ENCODE results near the gene TIGD6. TPM values are rescaled to one million over a fixed set of nuclear protein-coding genes. Genes with fewer than 3 reads are reported as not detected.

The TIGD6 gene
- total RNA-seq (ENCODE audit: unreplicated experiment) = 3.5 TPM
- long read RNA-seq, full-length matches to known transcripts = 7 of 7 reads
- long read RNA-seq, partial matches to known transcripts = 0 of 7 reads
- long read RNA-seq, other reads (novel, unspliced or antisense) = 0 of 7 reads

GRCh38 chr5:150000256-150000989, at the start of gene TIGD6, which contains the start of gene HMGXB3:
Gene TIGD6, minus strand, starts transcription at chr5:150000654. Its CDS starts 4,306 bp downstream, at chr5:149996348.
Gene HMGXB3, plus strand, starts transcription at chr5:150000739. Its CDS starts 4,114 bp downstream, at chr5:150004853.
- Mint-ChIP-seq H3K27ac (ENCODE audit: unreplicated experiment) (peak within 1 kb of the TSS; percentile 97), H3K27me3 (ENCODE audit: unreplicated experiment) (peaks cover 10% of the 10 kb centered on the region), H3K9me3 (ENCODE audit: unreplicated experiment) (no peaks in the 10 kb centered on the region), H3K36me3 (ENCODE audit: low read depth, unreplicated experiment) (peaks cover 29% of the 10 kb centered on the region), H3K4me1 (ENCODE audit: unreplicated experiment) (peaks cover 36% of the 10 kb centered on the region), H3K4me3 (ENCODE audit: unreplicated experiment) (peak within 1 kb of the TSS; percentile 97)
- peak; percentile 88 for DNase-seq (ENCODE audit: low spot score)
- TF ChIP-seq, protein P1, sequence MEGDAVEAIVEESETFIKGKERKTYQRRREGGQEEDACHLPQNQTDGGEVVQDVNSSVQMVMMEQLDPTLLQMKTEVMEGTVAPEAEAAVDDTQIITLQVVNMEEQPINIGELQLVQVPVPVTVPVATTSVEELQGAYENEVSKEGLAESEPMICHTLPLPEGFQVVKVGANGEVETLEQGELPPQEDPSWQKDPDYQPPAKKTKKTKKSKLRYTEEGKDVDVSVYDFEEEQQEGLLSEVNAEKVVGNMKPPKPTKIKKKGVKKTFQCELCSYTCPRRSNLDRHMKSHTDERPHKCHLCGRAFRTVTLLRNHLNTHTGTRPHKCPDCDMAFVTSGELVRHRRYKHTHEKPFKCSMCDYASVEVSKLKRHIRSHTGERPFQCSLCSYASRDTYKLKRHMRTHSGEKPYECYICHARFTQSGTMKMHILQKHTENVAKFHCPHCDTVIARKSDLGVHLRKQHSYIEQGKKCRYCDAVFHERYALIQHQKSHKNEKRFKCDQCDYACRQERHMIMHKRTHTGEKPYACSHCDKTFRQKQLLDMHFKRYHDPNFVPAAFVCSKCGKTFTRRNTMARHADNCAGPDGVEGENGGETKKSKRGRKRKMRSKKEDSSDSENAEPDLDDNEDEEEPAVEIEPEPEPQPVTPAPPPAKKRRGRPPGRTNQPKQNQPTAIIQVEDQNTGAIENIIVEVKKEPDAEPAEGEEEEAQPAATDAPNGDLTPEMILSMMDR (IDR thresholded peaks at IDR 0.05; ENCODE audit: unreplicated experiment) = no peak

DNA sequence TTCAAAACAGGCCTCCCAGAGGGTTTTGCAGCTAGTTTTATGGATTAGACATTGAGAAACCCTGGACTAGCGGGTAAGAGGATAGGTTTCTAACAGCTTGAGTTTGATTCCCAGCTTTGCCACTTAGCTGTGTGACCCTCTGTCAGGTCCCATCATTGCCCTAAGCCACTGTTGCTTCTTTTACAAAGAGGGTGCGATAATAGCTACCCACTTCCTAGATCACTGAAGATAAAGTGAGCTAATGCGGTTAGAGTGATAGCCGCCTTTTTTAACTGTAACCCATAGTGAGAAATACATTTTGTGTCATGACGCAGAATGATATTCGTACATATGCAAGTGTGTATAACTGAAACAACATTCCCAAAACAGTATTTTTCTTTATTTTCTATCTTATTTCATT, 45.6 kb upstream of the TIGD6 start:
- peaks cover 16% of the 10 kb centered on the region for H3K4me1 Mint-ChIP-seq (ENCODE audit: unreplicated experiment)
- H3K9me3 Mint-ChIP-seq (ENCODE audit: unreplicated experiment) = no peaks in the 10 kb centered on the region
- DNase-seq (ENCODE audit: low spot score) = no peak
- no peak overlapping the region for H3K4me3 Mint-ChIP-seq (ENCODE audit: unreplicated experiment)
- H3K27me3 Mint-ChIP-seq (ENCODE audit: unreplicated experiment) = peaks cover 3% of the 10 kb centered on the region
- H3K27ac Mint-ChIP-seq (ENCODE audit: unreplicated experiment) = no peak overlapping the region
- H3K36me3 Mint-ChIP-seq (ENCODE audit: low read depth, unreplicated experiment) = peaks cover 50% of the 10 kb centered on the region
- TF ChIP-seq, protein P1 (IDR thresholded peaks at IDR 0.05; ENCODE audit: unreplicated experiment) = no peak

GRCh38 chr5:150045549-150045948, 45.1 kb upstream of the TIGD6 start:
- peaks cover 11% of the 10 kb centered on the region for H3K4me1 Mint-ChIP-seq (ENCODE audit: unreplicated experiment)
- TF ChIP-seq, protein P1 (IDR thresholded peaks at IDR 0.05; ENCODE audit: unreplicated experiment) = peak; percentile 44
- H3K27ac Mint-ChIP-seq (ENCODE audit: unreplicated experiment) = no peak overlapping the region
- DNase-seq (ENCODE audit: low spot score) = no peak
- H3K9me3 Mint-ChIP-seq (ENCODE audit: unreplicated experiment) = no peaks in the 10 kb centered on the region
- H3K27me3 Mint-ChIP-seq (ENCODE audit: unreplicated experiment) = peaks cover 3% of the 10 kb centered on the region
- H3K4me3 Mint-ChIP-seq (ENCODE audit: unreplicated experiment) = no peak overlapping the region
- peaks cover 51% of the 10 kb centered on the region for H3K36me3 Mint-ChIP-seq (ENCODE audit: low read depth, unreplicated experiment)

DNA sequence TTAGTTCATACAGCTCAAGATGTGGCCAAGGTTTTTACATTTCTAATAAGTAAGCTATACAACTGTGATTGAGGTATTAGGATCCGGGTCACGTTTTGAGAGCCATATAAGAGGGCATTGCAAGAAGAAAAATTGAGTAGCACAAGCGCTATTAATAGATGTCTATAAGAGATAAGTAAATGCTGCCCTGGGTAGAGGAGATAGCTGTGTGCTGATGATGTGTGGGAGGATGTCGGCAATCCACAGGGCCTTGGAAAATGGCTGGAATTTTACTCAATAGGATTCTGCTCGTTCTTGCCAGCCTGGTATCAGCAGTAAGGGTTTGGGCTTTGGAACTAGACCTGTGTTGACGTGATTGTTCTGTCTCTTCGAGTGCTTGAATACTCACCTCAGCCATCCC, 44.3 kb upstream of the TIGD6 start:
- TF ChIP-seq, protein P1 (IDR thresholded peaks at IDR 0.05; ENCODE audit: unreplicated experiment) = no peak
- H3K4me3 Mint-ChIP-seq (ENCODE audit: unreplicated experiment) = no peak overlapping the region
- H3K36me3 Mint-ChIP-seq (ENCODE audit: low read depth, unreplicated experiment) = peaks cover 52% of the 10 kb centered on the region
- no peak for DNase-seq (ENCODE audit: low spot score)
- peaks cover 11% of the 10 kb centered on the region for H3K4me1 Mint-ChIP-seq (ENCODE audit: unreplicated experiment)
- H3K27ac Mint-ChIP-seq (ENCODE audit: unreplicated experiment) = no peak overlapping the region
- H3K27me3 Mint-ChIP-seq (ENCODE audit: unreplicated experiment) = peaks cover 3% of the 10 kb centered on the region
- H3K9me3 Mint-ChIP-seq (ENCODE audit: unreplicated experiment) = no peaks in the 10 kb centered on the region

DNA sequence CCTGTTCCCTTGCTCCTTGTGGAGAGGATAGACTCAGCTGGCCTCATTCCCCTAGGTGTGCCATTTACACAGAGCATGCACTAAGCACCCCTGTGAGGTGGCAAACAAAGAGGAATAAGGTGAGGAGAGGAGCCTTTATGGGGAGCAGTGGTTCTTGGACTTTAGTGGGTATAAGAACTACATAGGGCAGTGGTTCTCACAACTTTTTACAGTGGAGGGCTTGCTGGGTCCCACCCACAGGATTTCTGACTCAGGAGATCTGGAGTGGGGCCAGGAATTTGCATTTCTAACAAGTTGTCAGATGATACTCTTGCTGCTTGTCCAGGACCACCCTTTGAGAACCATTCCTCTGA, 43.9 kb upstream of the TIGD6 start:
- Mint-ChIP-seq H3K4me1 (ENCODE audit: unreplicated experiment) (peaks cover 10% of the 10 kb centered on the region), H3K27me3 (ENCODE audit: unreplicated experiment) (peaks cover 3% of the 10 kb centered on the region), H3K9me3 (ENCODE audit: unreplicated experiment) (no peaks in the 10 kb centered on the region), H3K36me3 (ENCODE audit: low read depth, unreplicated experiment) (peaks cover 50% of the 10 kb centered on the region), H3K4me3 (ENCODE audit: unreplicated experiment) (no peak overlapping the region), H3K27ac (ENCODE audit: unreplicated experiment) (no peak overlapping the region)
- DNase-seq (ENCODE audit: low spot score) = no peak
- TF ChIP-seq, protein P1 (IDR thresholded peaks at IDR 0.05; ENCODE audit: unreplicated experiment) = no peak

Measured in endothelial cell (in vitro differentiated cells).